SJSA1 (cell line): ENCODE data around the gene AFP. TPM values are rescaled to one million over a fixed set of nuclear protein-coding genes. Genes with fewer than 3 reads are reported as not detected.

Experiments
- DNase-seq, 2 experiments: peaks; one replicate each; pipeline ENCODE4 v3.0.0-alpha.2; 2015 to 2020; ENCODE audit warnings: low spot score in 2 of 2, low read depth in 1 of 2
- H3K27ac ChIP-seq: fragments of 250-450 bp; sonication (Bioruptor Pico); 2 replicates; pipeline ENCODE4 v1.5.1; 2020; ENCODE audit warnings: mild to moderate bottlenecking, moderate library complexity
- H3K27me3 ChIP-seq: fragments of 250-450 bp; sonication (Bioruptor Pico); replicated peaks from 2 replicates; pipeline ENCODE4 v1.5.1; 2020; ENCODE audit warnings: mild to moderate bottlenecking, moderate library complexity
- H3K36me3 ChIP-seq: fragments of 250-450 bp; sonication (Bioruptor Pico); 2 replicates; pipeline ENCODE4 v1.5.1; 2020; ENCODE audit warnings: mild to moderate bottlenecking
- H3K4me1 ChIP-seq: fragments of 250-450 bp; sonication (Bioruptor Pico); replicated peaks from 2 replicates; pipeline ENCODE4 v1.6.1; 2021; ENCODE audit warnings: mild to moderate bottlenecking
- H3K4me3 ChIP-seq: fragments of 250-450 bp; sonication (Bioruptor Pico); 2 replicates; pipeline ENCODE4 v1.5.1; 2020; ENCODE audit warnings: mild to moderate bottlenecking
- H3K9me3 ChIP-seq: fragments of 250-450 bp; sonication (Bioruptor Pico); replicated peaks from 2 replicates; pipeline ENCODE4 v1.5.1; 2020; ENCODE audit warnings: mild to moderate bottlenecking
- total RNA-seq: library from RNA; depleted of rRNA; stranded (reverse); fragments of >200 nt; shearing (Covaris generic); gene quantifications from 2 replicates; pipeline ENCODE4 v1.2.3, GENCODE V29; 2014

AFP gene
- total RNA-seq, 1 experiment from 2014 or later = 0.74 TPM

DNA sequence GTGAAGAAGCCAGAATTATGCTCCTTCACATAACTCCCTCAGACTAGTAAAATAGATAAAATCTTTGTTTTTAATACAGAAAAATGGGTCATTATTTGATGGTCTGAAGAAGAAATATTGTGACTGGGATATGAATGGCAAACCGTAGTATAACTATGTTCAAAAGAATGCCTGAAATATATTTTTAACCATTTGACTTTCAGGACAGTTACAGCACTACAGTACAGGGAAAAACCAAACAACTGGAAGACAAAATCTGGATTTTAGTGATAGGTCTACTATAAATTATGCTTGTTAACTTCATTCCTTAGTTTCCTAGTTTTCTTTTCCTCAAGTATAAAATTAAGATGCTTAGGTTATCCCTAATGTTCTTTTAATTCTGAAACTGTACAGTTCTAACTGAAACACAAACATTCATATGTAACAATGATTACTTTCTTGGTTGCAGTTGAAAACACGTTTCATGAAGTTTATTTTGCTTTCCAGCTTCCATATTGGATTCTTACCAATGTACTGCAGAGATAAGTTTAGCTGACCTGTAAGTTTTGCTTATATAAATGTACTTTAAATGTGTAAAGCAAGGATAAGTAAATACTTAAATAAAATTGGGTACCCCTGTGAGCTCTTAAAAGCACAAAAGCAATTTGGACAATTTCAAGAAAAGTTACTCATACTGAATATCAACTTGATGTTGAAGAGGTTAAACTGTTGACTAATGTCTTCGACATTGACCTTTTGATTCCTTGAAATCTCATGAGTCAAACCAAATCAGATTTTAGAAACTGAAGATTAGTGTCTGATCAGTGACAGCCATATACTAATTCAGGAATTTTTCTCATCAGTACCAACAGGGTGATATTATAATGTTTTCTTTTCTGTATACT lies 895 bp downstream of the AFP start:
- Histone ChIP-seq H3K4me3 (no peak overlapping the region), H3K27ac (no peak overlapping the region), H3K27me3 (peaks cover 8% of the 10 kb centered on the region; the same call in 1 of the 2 replicates), H3K4me1 (no peaks in the 10 kb centered on the region), H3K9me3 (no peaks in the 10 kb centered on the region), H3K36me3 (no peaks in the 10 kb centered on the region)
- no peak for DNase-seq

DNA sequence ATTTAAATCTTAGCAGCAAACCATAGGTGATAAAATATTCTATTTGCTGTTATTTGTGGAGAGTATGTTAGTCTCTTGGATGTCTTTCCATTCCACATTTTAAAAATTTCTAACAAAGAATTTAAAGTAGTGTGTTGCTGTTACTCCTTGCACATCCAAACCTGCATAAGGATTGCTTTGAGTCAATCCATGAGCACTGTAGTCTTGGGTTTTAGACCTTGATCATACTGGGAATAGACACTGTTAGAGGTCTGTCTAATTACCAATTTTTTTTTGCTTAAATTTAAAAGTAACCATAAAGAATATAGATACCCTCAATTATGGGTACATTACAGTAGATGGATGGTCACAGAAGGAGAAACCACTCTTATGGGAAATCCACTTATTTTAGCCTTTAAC lies 1.5 kb downstream of the AFP start:
- no peaks in the 10 kb centered on the region for H3K9me3 ChIP-seq
- no peak for DNase-seq
- H3K27me3 ChIP-seq = peaks cover 2% of the 10 kb centered on the region; the same call in 1 of the 2 replicates
- no peaks in the 10 kb centered on the region for H3K4me1 ChIP-seq
- no peak overlapping the region for H3K4me3 ChIP-seq
- no peak overlapping the region for H3K27ac ChIP-seq
- H3K36me3 ChIP-seq = no peaks in the 10 kb centered on the region

DNA sequence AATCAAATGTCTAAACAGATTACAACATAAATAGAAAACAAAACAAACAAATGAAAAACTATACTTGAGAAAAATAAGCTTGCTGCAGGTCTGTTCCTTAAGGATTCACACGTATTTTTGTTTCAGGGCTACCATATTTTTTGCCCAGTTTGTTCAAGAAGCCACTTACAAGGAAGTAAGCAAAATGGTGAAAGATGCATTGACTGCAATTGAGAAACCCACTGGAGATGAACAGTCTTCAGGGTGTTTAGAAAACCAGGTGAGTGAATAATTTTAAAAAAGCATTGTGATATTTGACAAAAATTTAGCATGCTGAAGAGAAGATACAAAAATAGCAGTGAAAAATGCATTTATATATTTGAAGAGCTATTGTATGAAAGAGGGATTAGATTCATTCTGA lies 2.0 kb downstream of the AFP start:
- Histone ChIP-seq H3K27ac (no peak overlapping the region), H3K9me3 (no peaks in the 10 kb centered on the region), H3K36me3 (no peaks in the 10 kb centered on the region), H3K27me3 (peaks cover 2% of the 10 kb centered on the region; the same call in 1 of the 2 replicates), H3K4me3 (no peak overlapping the region), H3K4me1 (no peaks in the 10 kb centered on the region)
- no peak for DNase-seq

DNA sequence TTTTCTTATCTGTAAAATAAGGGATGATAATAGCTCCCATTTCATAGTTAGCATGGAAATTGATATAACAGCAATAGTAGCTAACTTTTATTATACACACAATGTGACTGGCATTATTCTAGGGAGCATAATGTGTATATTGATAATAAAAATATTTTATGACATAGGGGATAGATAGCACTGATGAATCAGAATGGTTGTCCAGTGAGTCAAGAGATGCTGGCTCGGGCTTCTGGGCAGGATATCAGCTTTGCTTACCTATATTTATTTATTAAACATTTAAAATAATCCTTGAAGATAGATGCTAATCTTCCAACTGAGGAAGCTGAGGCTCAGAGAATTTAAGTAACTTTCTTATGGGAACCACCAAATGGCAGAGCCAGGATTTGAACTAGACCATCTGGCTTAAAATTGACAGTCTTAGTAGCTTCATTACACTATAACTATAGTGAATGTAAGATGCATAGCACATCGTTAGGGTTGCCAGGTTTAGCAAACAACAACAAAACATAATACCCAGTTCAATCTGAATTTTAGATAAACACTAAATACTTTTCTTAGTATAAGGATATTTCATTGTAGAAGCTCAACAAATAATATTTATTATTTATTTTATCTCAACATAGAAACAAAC lies 2.7 kb downstream of the AFP start:
- DNase-seq = no peak
- Histone ChIP-seq H3K4me3 (no peak overlapping the region), H3K36me3 (no peaks in the 10 kb centered on the region), H3K4me1 (no peaks in the 10 kb centered on the region), H3K27ac (no peak overlapping the region), H3K9me3 (no peaks in the 10 kb centered on the region), H3K27me3 (peaks cover 8% of the 10 kb centered on the region; the same call in 1 of the 2 replicates)

DNA sequence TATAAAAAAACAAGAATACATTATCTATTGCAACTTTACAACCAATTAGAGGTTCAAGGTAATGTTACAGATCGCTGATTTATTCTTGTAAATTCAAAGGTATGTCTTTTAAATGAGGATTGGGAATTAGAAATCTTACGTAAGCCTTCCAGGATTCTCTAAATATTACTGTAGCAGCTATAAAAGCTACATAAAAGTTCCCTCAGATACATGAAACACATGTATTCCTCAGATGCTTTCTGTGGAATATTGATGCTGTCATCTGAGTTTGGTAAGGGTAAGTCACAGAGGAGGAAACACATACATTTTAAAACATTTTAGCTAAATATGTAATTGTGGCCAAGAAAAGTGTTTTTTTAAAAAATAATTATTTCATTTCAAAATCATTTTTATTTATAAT lies 3.4 kb downstream of the AFP start:
- DNase-seq = no peak
- Histone ChIP-seq H3K9me3 (no peaks in the 10 kb centered on the region), H3K4me3 (no peak overlapping the region), H3K27ac (no peak overlapping the region), H3K27me3 (peaks cover 9% of the 10 kb centered on the region; the same call in 1 of the 2 replicates), H3K36me3 (no peaks in the 10 kb centered on the region), H3K4me1 (no peaks in the 10 kb centered on the region)

DNA sequence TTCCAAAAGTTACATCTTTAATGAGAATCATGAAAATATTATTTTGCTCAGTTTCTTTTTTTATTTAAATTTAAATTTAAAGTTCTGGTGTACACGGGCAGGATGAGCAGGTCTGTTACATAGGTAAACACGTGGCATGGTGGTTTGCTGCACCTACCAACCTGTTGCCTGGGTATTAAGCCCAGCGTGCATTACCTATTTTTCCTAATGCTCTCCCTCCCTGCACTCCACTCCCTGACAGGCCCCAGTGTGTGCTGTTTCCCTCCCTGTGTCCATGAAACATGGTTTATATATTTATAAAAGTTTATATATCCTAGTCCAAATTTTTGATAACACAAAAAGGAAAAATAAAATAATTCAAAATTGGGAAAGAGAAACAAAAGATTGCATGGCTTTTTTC lies 4.0 kb downstream of the AFP start:
- H3K4me3 ChIP-seq = no peak overlapping the region
- H3K9me3 ChIP-seq = no peaks in the 10 kb centered on the region
- no peak for DNase-seq
- no peaks in the 10 kb centered on the region for H3K4me1 ChIP-seq
- H3K27ac ChIP-seq = no peak overlapping the region
- peaks cover 9% of the 10 kb centered on the region; the same call in 1 of the 2 replicates for H3K27me3 ChIP-seq
- no peaks in the 10 kb centered on the region for H3K36me3 ChIP-seq

DNA sequence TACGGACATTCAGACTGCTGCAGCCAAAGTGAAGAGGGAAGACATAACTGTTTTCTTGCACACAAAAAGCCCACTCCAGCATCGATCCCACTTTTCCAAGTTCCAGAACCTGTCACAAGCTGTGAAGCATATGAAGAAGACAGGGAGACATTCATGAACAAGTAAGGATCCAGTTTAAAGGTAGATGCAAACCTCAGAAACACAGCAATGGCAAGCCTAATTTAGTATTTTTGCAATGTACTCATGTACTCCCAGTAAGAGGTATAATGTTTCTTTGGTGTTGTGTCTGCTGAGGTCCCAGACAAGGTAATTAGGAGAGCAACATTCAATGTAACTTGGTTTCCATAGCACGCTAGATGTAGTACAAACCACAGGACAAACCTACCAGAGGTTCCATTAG lies 4.6 kb downstream of the AFP start:
- Histone ChIP-seq H3K4me1 (no peaks in the 10 kb centered on the region), H3K4me3 (no peak overlapping the region), H3K27me3 (peaks cover 9% of the 10 kb centered on the region; the same call in 1 of the 2 replicates), H3K27ac (no peak overlapping the region), H3K36me3 (no peaks in the 10 kb centered on the region), H3K9me3 (no peaks in the 10 kb centered on the region)
- DNase-seq = no peak

DNA sequence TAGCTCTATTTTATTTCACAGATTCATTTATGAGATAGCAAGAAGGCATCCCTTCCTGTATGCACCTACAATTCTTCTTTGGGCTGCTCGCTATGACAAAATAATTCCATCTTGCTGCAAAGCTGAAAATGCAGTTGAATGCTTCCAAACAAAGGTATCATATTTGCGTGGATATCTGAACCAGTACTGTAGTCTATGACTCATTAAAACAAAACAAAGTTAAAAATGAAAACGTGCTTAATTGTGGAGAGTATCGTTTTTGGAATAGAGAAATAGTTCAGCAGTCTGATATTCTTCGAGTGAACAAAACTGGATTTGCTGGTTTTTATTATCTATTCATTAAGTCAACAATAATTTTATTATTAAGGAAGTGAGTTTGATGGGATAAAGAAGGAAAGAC lies 6.3 kb downstream of the AFP start:
- DNase-seq = no peak
- H3K27ac ChIP-seq = no peak overlapping the region
- no peaks in the 10 kb centered on the region for H3K36me3 ChIP-seq
- H3K9me3 ChIP-seq = no peaks in the 10 kb centered on the region
- H3K27me3 ChIP-seq = peaks cover 7% of the 10 kb centered on the region; the same call in 1 of the 2 replicates
- no peak overlapping the region for H3K4me3 ChIP-seq
- no peaks in the 10 kb centered on the region for H3K4me1 ChIP-seq

DNA sequence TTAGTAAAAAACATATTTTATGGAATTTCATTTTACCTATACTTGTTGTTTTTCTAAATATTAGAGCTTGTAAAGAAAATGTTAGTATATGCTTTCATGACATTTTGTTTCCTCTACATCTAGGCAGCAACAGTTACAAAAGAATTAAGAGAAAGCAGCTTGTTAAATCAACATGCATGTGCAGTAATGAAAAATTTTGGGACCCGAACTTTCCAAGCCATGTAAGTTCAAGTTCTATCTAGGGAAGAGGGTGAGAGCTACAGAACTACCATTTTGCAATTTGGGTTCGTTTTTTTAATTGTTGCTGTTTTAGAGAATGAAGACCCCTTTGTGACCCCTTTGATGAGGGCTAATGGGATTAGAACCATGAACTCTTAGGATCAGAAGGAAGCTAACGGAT lies 7.2 kb downstream of the AFP start:
- H3K4me1 ChIP-seq = no peaks in the 10 kb centered on the region
- H3K9me3 ChIP-seq = no peaks in the 10 kb centered on the region
- no peak overlapping the region for H3K27ac ChIP-seq
- no peak overlapping the region for H3K4me3 ChIP-seq
- H3K27me3 ChIP-seq = peaks cover 7% of the 10 kb centered on the region; the same call in 1 of the 2 replicates
- no peaks in the 10 kb centered on the region for H3K36me3 ChIP-seq
- no peak for DNase-seq

DNA sequence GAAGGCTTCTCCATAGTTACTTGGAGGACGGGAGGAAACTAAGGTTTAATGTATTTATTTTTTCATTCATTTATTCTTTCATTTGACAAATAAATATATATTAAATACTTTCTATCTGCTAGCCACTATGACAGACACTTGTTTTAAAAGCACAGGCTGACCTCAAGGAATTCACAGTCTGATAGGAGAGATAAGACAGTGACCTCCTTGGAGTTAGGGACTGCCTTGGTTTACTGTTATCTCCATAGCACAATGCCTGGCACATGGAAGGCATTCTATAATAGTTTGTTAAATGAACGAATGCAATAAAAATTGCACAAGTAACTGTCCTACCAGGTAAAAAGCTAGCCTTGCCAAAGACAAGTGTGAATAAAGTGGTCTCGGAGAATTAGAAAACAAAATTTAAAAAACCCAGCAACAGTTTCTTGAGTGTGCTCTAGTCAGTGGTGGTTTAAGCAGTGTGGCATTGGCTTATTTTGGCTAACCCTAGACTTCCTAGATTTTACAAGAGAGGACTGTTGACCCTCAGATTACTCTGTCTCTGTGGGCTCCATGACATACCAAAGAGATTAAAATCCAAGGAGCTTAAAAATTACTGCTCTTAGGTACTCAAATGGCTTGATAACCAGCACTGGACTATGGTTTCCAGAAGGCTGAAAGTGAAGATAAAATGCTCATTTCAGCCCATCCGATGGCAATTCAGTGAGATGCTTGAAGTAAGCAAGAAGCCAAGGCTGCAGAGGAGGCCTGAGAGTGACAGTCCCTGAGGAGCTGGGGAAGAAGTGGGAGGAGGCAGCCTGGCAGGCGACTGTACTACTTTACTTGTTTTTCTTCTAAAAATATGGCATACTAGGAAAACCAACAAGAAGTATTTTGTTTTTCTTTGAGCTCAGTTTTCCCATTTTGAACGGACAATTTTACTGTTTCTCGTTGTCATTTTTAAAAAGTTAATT lies 9.6 kb downstream of the AFP start:
- Histone ChIP-seq H3K27ac (no peak overlapping the region), H3K4me1 (peaks cover 8% of the 10 kb centered on the region), H3K36me3 (no peaks in the 10 kb centered on the region), H3K4me3 (no peak overlapping the region), H3K9me3 (no peaks in the 10 kb centered on the region), H3K27me3 (peaks cover 7% of the 10 kb centered on the region; the same call in 1 of the 2 replicates)
- no peak for DNase-seq

DNA sequence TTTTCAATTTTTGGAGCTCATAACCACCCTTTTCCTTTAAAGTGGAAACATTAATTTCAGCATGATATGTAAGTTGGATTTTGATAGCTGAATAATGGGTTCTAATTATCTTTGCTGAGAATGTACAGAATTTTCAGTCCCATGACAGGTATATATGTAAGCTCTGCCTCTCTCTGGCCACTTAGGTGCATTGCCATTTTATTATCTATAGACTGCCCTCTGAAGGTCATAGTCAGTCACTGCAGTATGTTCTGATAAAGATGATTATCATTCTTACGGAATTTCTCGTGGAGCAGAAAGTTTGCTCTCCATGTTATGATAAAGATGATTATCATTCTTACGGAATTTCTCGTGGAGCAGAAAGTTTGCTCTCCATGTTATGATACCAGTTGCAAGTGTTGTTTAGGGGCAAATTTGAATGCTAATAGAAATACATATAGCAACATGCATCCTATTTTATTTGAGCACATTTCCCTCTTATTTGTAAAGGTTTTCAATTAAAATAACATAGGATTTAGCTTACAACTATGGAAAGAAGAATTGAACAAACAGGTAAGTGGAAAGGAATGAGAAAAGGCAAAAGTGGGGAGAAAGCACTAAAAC lies 10.4 kb downstream of the AFP start:
- Histone ChIP-seq H3K36me3 (no peaks in the 10 kb centered on the region), H3K27ac (no peak overlapping the region), H3K27me3 (peaks cover 7% of the 10 kb centered on the region; the same call in 1 of the 2 replicates), H3K9me3 (no peaks in the 10 kb centered on the region), H3K4me3 (no peak overlapping the region), H3K4me1 (peaks cover 11% of the 10 kb centered on the region)
- peak in 1 of 2 experiments; percentile 7 for DNase-seq

DNA sequence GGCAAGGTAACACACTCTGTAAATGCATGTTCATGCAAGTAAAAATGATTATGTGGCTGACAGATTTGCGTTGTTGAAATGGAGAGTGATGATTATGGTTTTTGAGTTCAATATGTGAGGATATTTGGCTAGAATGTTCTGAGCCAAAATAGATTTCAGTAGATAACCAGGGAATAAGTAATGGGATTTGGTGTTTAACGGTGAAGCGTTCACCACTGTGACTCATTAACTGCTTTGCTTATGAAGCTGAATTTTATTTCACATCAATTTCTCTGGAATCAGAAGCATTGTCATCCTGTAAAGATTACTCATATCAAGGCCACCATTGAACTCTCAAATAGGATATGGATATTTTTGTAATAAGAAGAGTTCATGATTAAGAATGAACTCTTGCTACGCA lies 11.7 kb downstream of the AFP start:
- Histone ChIP-seq H3K36me3 (no peaks in the 10 kb centered on the region), H3K9me3 (no peaks in the 10 kb centered on the region), H3K27ac (no peak overlapping the region), H3K4me1 (peaks cover 11% of the 10 kb centered on the region), H3K27me3 (peaks cover 7% of the 10 kb centered on the region; the same call in 1 of the 2 replicates), H3K4me3 (no peak overlapping the region)
- no peak for DNase-seq
